Measurements from ENCODE around the gene PKHD1.

GRCh38 chr6:52126231-52126630, 38.8 kb upstream of the PKHD1 start:
- TF ChIP-seq CTCF (IDR thresholded peaks at IDR 0.05) (no peak), POLR2A (IDR thresholded peaks at IDR 0.05) (no peak)
